SU-DHL-6 (cell line): ENCODE results near the gene RAD51B.

Source experiments
- H2AFZ ChIP-seq: fragments of 200-600 bp; sonication (generic); 2 replicates; pipeline ENCODE4 v1.6.1; 2014; ENCODE audit warnings: low read depth, mild to moderate bottlenecking, moderate library complexity, mixed read lengths, antibody characterized with exemption, low read length; ENCODE audit not compliant: severe bottlenecking
- H3F3A ChIP-seq: fragments of 200-600 bp; shearing (Covaris generic); 2 replicates; pipeline ENCODE4 v1.6.0; 2016; ENCODE audit warnings: antibody characterized with exemption, mild to moderate bottlenecking; ENCODE audit not compliant: insufficient read depth
- H3K27ac ChIP-seq: fragments of 200-600 bp; sonication (generic); 2 replicates; pipeline ENCODE4 v1.5.1; 2016; ENCODE audit warnings: low read depth, mild to moderate bottlenecking, low read length, moderate library complexity, mixed read lengths
- H3K27me3 ChIP-seq: fragments of 200-600 bp; sonication (generic), shearing (Covaris generic); 2 replicates; pipeline ENCODE4 v1.6.0; 2014; ENCODE audit warnings: mild to moderate bottlenecking, low read length
- H3K36me3 ChIP-seq: fragments of 200-600 bp; sonication (generic); 2 replicates; pipeline ENCODE4 v1.6.1; 2014; ENCODE audit warnings: mild to moderate bottlenecking, low read length, mixed read lengths
- H3K4me2 ChIP-seq: fragments of 300-600, 200-600 bp; shearing (Covaris generic), sonication (generic); 2 replicates; pipeline ENCODE4 v1.6.0; 2014; ENCODE audit warnings: low read length, low read depth, mild to moderate bottlenecking; ENCODE audit not compliant: poor library complexity, severe bottlenecking
- H3K4me3 ChIP-seq: fragments of 200-600 bp; sonication (generic); 2 replicates; pipeline ENCODE4 v1.5.1; 2014; ENCODE audit warnings: antibody characterized with exemption, low read length, mild to moderate bottlenecking, mixed read lengths; ENCODE audit not compliant: insufficient read depth, poor library complexity, severe bottlenecking
- H3K79me2 ChIP-seq: fragments of 200-600 bp; sonication (generic); 2 replicates; pipeline ENCODE4 v1.6.1; 2014; ENCODE audit warnings: mild to moderate bottlenecking, low read length, moderate library complexity; ENCODE audit not compliant: insufficient read depth
- H3K9ac ChIP-seq: fragments of 200-600 bp; sonication (generic); 2 replicates; pipeline ENCODE4 v1.7.0; 2014; ENCODE audit warnings: mild to moderate bottlenecking, low read length
- H3K9me2 ChIP-seq: fragments of 200-600 bp; sonication (generic); replicated peaks from 2 replicates; pipeline ENCODE4 v1.6.1; 2014; ENCODE audit warnings: low read length; ENCODE audit not compliant: insufficient read depth
- H3K9me3 ChIP-seq: fragments of 200-600 bp; sonication (generic); 2 replicates; pipeline ENCODE4 v1.6.1; 2014; ENCODE audit warnings: low read length, mixed read lengths; ENCODE audit not compliant: insufficient read depth
- H4K20me1 ChIP-seq: fragments of 200-600 bp; sonication (generic); 2 replicates; pipeline ENCODE4 v1.6.1; 2014; ENCODE audit warnings: low read depth, mild to moderate bottlenecking, antibody characterized with exemption, low read length, moderate library complexity, mixed read lengths
- EZH2phosphoT487 ChIP-seq: fragments of 200-600 bp; sonication (generic), shearing (Covaris generic); conservative IDR thresholded peaks from 2 replicates; pipeline ENCODE4 v1.6.1; 2018; ENCODE audit warnings: mild to moderate bottlenecking, antibody characterized with exemption, low read length, moderate library complexity, mixed read lengths
- TF ChIP-seq, protein P1 (sequence below): fragments of 200-600 bp; sonication (generic); IDR thresholded peaks from one replicate; pipeline ENCODE4 v1.5.1; 2017; ENCODE audit warnings: antibody characterized with exemption, mild to moderate bottlenecking, low read length, moderate library complexity; ENCODE audit not compliant: insufficient read depth, poor library complexity, severe bottlenecking

The RAD51B gene

DNA sequence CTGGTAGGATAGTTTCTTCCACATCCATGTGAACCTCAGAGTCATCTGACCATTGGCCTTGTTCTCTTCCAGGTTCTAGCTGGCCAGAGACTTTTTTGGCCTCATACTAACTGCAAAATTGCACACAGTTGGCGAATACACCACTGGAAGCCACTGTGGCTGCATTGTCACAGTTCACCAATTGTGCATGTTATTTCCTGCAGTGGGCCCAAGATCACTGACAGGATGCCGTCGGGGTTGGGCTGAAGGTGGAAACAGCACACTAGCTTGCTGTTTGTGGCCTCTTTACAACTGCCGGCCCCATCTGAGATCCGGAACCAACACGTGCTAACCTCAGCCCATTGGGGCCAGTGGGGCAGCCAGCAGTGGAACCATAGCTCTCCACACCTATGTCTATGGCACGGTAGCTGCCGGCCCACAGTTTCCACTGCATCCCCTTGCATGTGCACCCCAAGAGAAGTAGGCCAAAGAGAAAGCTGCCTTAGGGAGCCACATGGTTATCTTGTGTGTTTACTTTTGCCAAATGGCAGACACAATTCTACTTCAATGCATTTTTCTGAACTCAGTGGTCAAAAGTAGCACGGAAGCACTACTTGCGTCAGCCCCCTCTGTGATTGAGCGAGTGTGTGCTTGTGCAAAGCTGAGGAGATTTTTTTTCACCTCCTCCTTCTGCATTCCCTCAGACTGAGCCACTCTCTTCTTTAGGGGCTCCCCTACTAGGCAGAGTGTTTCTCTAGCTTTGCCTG, 464.0 kb downstream of the RAD51B start:
- no peaks in the 10 kb centered on the region for H3K9me2 ChIP-seq
- TF ChIP-seq, protein P1, sequence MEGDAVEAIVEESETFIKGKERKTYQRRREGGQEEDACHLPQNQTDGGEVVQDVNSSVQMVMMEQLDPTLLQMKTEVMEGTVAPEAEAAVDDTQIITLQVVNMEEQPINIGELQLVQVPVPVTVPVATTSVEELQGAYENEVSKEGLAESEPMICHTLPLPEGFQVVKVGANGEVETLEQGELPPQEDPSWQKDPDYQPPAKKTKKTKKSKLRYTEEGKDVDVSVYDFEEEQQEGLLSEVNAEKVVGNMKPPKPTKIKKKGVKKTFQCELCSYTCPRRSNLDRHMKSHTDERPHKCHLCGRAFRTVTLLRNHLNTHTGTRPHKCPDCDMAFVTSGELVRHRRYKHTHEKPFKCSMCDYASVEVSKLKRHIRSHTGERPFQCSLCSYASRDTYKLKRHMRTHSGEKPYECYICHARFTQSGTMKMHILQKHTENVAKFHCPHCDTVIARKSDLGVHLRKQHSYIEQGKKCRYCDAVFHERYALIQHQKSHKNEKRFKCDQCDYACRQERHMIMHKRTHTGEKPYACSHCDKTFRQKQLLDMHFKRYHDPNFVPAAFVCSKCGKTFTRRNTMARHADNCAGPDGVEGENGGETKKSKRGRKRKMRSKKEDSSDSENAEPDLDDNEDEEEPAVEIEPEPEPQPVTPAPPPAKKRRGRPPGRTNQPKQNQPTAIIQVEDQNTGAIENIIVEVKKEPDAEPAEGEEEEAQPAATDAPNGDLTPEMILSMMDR = no peak
- TF ChIP-seq EZH2phosphoT487 = no peak
- peak overlapping the region; percentile 76 for H3K9ac ChIP-seq
- H3K36me3 ChIP-seq = no peaks in the 10 kb centered on the region
- peak overlapping the region; percentile 98 for H3K27ac ChIP-seq
- no peaks in the 10 kb centered on the region for H3K27me3 ChIP-seq
- H2AFZ ChIP-seq = no peak overlapping the region
- H4K20me1 ChIP-seq = no peaks in the 10 kb centered on the region
- peaks cover 78% of the 10 kb centered on the region for H3F3A ChIP-seq
- no peaks in the 10 kb centered on the region for H3K9me3 ChIP-seq
- H3K4me2 ChIP-seq = peak overlapping the region; percentile 74
- peak overlapping the region; percentile 5 for H3K4me3 ChIP-seq
- H3K79me2 ChIP-seq = peaks cover 10% of the 10 kb centered on the region; the same call in 1 of the 2 replicates

DNA sequence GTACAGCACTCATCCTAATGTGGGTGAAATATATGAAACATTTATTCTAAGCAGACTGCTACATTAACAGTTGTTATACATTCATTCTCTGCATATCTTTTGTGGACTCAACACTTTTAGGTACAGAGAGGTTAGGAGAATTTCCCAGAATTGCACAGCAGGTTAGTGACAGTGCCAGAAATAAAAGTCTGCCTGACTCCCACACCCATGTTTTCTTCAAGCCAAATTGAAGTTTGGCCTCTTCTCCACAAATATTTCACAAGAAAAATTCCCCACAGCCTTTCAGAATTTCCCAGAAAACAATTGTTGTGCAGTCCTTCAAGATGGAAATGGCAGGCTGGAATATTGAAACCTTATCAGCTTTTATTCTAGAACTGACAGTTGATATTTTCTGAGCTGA, 464.8 kb downstream of the RAD51B start:
- Histone ChIP-seq H3K4me2 (peak overlapping the region; percentile 74), H3K9me3 (no peaks in the 10 kb centered on the region), H3K27ac (peak overlapping the region; percentile 98), H2AFZ (no peak overlapping the region), H3K36me3 (no peaks in the 10 kb centered on the region), H3F3A (peaks cover 83% of the 10 kb centered on the region), H4K20me1 (no peaks in the 10 kb centered on the region), H3K79me2 (peaks cover 4% of the 10 kb centered on the region; the same call in 1 of the 2 replicates), H3K27me3 (no peaks in the 10 kb centered on the region), H3K9ac (peak overlapping the region; percentile 76), H3K4me3 (no peak overlapping the region), H3K9me2 (no peaks in the 10 kb centered on the region)
- no peak for TF ChIP-seq EZH2phosphoT487
- TF ChIP-seq, protein P1 = no peak

DNA sequence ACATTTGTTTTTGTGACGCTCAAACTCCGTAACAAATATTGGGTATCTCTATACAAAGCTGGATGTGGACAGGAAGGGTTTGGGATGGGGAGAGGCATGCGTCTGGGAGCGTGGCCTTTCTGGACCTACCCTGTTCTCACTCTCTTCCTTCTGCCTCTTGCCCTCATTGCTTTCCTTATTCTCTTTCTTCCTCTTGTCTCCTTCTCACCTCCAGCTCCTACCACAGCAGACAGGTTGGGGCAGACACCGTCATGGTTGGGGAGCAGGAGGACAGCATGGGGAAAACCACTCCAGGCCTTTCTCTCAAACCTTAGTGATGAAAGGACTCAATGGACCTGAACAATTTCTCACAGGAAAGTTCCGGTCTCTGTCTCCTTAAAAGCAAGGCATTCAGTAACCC, 465.3 kb downstream of the RAD51B start:
- H3K9me2 ChIP-seq = no peaks in the 10 kb centered on the region
- TF ChIP-seq, protein P1 = no peak
- TF ChIP-seq EZH2phosphoT487 = no peak
- H2AFZ ChIP-seq = no peak overlapping the region
- H4K20me1 ChIP-seq = no peaks in the 10 kb centered on the region
- peak overlapping the region; percentile 74 for H3K4me2 ChIP-seq
- H3K9ac ChIP-seq = peak overlapping the region; percentile 76
- no peaks in the 10 kb centered on the region for H3K27me3 ChIP-seq
- H3K4me3 ChIP-seq = peak overlapping the region; percentile 29
- H3F3A ChIP-seq = peaks cover 78% of the 10 kb centered on the region
- H3K9me3 ChIP-seq = no peaks in the 10 kb centered on the region
- no peaks in the 10 kb centered on the region for H3K36me3 ChIP-seq
- peak overlapping the region; percentile 98 for H3K27ac ChIP-seq
- H3K79me2 ChIP-seq = no peaks in the 10 kb centered on the region; the same call in 1 of the 2 replicates
